GM10266 (cell line): ENCODE results near the gene NKPD1.

ENCODE experiments used
- DNase-seq: peaks from one replicate; pipeline ENCODE4 v3.0.0; 2012; ENCODE audit errors: extremely low spot score
- CTCF ChIP-seq: IDR thresholded peaks from 2 replicates; pipeline ENCODE4 v1.5.1; 2012; ENCODE audit warnings: mild to moderate bottlenecking, low read depth; ENCODE audit not compliant: control insufficient read depth, insufficient read depth; ENCODE audit errors: missing control alignments

Gene NKPD1

GRCh38 chr19:45191375-45191774, 30.6 kb upstream of the NKPD1 start:
- no peak for TF ChIP-seq CTCF
- DNase-seq, result no peak

- DNase-seq, result no peak
- no peak for TF ChIP-seq CTCF
Measured at GRCh38 chr19:45189971-45190370, 29.2 kb upstream of the NKPD1 start.

GRCh38 chr19:45187421-45188100, 26.8 kb upstream of the NKPD1 start:
- TF ChIP-seq CTCF, result peak; percentile 65
- DNase-seq, result peak; percentile 71

- no peak for TF ChIP-seq CTCF
- DNase-seq, result no peak
Measured at GRCh38 chr19:45186509-45187334, 25.9 kb upstream of the NKPD1 start.

GRCh38 chr19:45184115-45184514, 23.3 kb upstream of the NKPD1 start:
- DNase-seq, result no peak
- TF ChIP-seq CTCF, result no peak

GRCh38 chr19:45182758-45183157, 22.0 kb upstream of the NKPD1 start:
- no peak for TF ChIP-seq CTCF
- DNase-seq, result no peak

- TF ChIP-seq CTCF, result no peak
- no peak for DNase-seq
Measured at GRCh38 chr19:45180936-45181335, 20.2 kb upstream of the NKPD1 start.
